ACHN (cell line): ENCODE data around the gene MAP3K15.
A peak's percentile ranks its signal among the peaks of the same experiment; 100 is the strongest.

Experiments
- DNase-seq: peaks from one replicate; pipeline ENCODE4 v3.0.0-alpha.2; 2015
- in situ Hi-C: cut with HindIII; loops from 2 replicates; pipeline ENCODE4 v1.10.0; 2017; ENCODE audit warnings: low sequenced_read_pairs, low pct_ligation_motif_present, low pct_unique_long_range_greater_than_20kb

MAP3K15 gene

DNA sequence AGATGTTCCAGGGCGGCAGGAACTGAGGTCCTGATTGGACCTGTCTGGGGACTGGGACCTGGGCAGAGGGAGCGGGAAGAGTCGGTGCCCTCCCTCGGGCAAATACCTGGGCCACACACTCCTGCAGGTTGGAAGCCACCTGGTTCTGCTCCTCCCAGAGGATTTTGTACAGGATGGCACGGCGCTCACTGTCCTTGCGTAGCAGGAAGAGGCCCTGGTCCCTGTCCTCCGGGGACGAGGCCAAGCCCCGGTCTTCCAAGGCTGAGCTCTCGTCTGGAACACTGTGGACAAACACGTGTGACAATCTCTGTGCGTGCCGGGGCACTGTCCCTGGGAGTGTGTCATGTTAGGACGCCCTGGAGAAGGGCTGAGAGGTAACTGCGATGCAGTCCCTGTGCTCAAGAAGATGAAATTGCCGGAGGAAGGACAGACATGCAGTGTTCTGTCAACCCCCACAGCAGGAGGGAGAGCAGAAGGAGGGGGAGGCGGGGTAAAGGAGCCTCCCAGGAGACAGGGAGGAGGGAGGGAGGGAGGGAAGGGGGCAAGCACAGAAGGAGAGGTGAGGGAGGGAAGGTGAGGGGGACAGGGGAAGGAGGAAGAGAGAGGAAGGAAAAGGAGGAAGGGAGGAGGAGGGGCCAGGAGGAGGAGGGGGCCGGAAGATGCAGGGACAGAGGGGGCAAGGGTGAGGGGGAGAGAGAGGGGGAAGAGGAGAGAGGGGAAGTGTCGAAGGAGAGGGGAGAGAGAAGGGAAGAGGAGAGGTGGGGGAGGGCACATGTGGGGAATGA is 142.6 kb downstream of the MAP3K15 start:
- no peak for DNase-seq
- in situ Hi-C loops: no loop called here

- peak; percentile 53 for DNase-seq
- in situ Hi-C loops: no loop called here
Measured at GRCh38 chrX:19372170-19372546, 143.2 kb downstream of the MAP3K15 start.

GRCh38 chrX:19370061-19370460 is 145.2 kb downstream of the MAP3K15 start:
- no peak for DNase-seq
- in situ Hi-C loops: no loop called here

- in situ Hi-C loops: no loop called here
- DNase-seq: no peak
Measured at GRCh38 chrX:19368576-19368975, 146.7 kb downstream of the MAP3K15 start.

DNA sequence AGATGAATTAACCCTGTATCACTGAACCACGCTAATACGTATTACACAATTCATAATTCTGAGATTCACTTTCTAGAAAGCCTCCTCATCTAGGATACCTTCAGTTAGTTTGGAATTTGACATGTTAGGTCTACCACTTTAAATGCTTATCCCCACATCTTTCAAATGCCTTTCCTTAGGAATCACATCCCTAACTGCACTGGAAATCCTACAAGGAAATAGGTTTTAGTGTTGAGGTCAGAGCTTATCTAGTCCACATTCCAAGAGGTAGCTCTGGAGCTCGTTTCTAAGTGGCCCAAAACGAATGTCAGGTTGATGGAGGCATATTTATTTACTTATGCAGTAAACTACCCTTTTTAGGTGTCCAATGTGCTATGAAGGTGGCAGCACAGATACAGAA is 153.6 kb downstream of the MAP3K15 start:
- no peak for DNase-seq
- in situ Hi-C loops: no loop called here

DNA sequence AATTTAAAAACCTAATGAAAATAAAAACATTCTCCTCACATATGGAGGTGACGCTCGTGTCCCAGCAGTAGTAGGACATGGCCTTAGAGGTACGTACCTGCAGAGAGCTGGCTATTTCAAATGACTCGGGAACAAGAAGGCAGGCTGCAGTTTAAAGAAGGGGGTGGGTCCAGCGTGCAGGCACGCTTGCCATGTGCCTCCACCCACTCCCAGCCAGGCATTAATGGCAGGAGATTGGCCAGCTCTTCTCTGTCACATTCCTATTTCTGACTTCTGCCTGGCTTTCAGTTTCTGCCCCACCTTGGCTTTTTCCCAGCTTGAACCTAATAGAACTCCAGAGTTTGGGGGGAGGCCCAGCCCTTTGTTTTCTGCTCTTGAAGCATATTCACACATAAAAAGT is 154.4 kb downstream of the MAP3K15 start:
- no peak for DNase-seq
- in situ Hi-C loops: no loop called here

- in situ Hi-C loops: no loop called here
- DNase-seq: no peak
Measured at GRCh38 chrX:19358521-19358920, 156.8 kb downstream of the MAP3K15 start.

DNA sequence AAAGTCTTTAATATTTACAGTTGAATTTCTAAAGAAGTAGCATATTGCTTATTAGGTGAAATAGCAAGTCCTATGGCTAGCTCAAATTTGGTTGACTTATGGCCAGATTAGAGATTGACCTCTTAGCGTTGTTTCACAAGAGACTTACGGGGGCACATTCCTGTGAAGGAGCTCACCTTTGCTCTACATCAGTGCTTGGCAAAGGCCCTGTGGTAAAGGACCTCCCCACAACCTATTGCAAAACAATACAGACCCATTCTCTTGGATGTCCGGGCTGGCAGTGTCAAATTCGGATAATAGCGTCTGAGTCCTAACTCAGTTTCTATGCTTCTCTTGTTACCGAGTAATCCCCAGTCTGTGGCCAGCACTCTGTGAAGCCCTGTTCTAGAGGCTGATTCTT is 160.7 kb downstream of the MAP3K15 start:
- in situ Hi-C loops: no loop called here
- DNase-seq: no peak

DNA sequence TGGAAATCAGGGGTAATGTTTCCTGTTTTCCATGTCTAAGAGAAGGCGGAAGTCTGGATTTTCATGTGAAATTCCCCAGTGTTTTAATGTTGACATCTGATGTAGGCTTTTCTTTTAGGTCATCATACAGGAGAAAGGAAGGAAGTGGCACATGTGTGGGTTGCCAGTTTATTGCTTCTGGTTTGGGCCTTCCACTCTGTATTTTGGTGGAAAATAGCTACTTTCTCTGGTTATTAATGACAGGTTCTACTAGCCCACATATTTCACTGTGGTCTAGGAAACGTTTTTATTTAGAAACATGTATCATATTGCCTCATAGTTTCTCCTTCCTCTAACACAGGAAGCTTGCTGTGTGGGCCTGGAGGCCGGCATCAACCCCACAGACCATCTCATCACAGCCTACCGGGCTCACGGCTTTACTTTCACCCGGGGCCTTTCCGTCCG is 164.3 kb downstream of the MAP3K15 start:
- in situ Hi-C loops: no loop called here
- no peak for DNase-seq

GRCh38 chrX:19349264-19349663 is 166.0 kb downstream of the MAP3K15 start:
- no peak for DNase-seq
- in situ Hi-C loops: no loop called here

- DNase-seq: no peak
- in situ Hi-C loops: no loop called here
Measured at GRCh38 chrX:19347916-19348315, 167.4 kb downstream of the MAP3K15 start.

- in situ Hi-C loops: no loop called here
- no peak for DNase-seq
Measured at GRCh38 chrX:19344661-19345060, 170.6 kb downstream of the MAP3K15 start.

GRCh38 chrX:19343535-19344408 is 171.5 kb downstream of the MAP3K15 start, which contains the start of gene PDHA1:
PDHA1 (plus strand) TSS chrX:19343927; CDS start chrX:19344038, 111 bp downstream.
- in situ Hi-C loops: no loop called here
- DNase-seq: peak; percentile 85

DNA sequence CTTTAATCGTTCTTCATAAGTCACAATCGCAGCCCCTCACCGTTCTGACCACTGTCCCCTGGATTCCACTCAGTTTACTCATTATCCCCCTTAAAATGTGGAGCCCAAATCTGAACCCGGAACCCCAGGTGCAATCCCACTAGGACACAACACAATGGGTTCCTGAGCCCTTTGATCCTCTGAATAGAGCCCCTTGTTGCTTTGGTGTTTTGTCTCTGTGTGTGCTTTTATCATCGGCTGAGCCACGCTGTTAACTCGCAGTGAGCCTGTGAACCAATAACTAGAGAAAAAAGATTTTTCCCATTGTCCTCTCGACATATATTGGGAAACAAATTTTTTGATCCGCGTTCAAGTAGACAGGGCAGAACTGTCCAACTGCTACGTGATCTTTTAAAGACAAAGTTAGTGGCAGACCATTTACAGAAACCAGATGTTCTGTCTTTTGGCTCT is 172.2 kb downstream of the MAP3K15 start:
- DNase-seq: no peak
- in situ Hi-C loops: no loop called here

DNA sequence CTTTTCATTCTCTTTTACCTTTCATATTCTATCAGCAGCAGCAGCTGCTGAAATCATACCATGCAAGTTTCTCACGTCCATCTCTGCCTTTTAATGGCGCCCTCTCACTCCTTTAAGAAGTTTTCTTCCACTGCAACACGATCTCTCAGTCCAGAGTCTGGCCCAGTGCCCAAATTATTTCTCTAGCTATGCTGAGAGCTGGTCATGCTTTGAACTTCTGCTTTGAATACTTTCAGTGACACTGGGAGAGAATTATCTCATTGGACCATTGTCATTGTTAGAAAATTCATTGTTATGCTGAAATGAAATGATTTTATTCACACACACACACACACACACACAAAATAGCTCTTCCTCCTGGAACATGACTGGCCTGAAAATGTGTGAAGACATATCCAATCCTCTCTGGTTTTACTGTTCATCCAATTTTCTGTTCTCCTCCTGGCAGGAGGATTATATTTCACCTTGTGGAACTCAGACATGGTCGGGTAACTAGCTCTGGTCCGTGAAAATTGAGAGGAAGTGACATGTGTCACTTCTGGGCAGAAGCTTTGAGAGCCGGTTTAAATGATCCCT is 172.9 kb downstream of the MAP3K15 start:
- in situ Hi-C loops: no loop called here
- no peak for DNase-seq

DNA sequence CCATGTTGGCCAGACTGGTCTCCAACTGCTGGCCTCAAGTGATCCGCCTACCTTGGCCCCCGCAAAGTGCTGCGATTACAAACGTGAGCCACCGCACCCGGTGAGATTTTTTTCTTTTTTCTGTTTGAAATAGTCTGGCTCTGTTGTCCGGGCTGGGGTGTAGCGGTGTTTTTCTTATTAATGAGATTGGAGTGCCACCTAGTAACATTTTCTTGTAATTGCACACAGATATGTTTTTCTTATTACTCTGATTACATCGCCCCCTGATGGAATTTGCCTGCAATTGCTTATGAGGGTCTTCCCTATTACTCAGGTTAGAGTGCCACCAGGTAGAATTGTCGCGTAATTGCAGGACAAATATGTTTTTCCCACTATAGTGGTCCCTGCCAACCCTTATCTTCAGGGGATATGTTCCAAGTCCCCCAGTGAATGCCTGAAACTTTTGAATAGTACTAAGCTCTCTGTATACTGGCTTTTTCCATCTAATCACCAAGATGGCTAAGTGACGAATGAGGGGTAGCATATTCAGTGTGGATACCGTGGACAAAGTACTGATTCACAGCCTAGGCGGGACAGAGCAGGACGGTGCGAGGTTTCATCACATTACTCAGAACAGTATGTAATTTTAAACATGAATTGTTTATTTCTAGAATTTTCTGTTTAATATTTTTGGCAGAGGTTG is 180.2 kb downstream of the MAP3K15 start:
- DNase-seq: peak; percentile 61
- in situ Hi-C loops: no loop called here

DNA sequence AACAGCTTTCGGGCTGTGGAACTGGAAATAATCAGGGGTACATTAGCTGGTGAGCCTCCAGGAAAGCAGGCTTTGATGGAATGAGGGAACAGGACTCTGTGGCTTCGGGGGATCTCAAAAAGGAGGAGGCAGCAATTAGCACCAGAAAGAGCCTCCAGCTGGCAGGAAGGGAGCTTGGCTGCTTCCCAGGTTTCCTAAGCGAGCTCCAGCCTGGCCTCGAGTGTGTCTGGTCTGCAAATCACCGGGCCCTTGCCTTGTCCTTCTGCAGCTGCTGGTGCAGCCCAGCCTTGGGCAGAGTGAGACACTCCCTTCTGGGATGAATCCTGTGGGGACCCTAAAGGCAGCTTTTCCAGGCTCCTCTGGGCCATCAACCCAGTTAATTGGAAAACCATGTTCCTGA is 182.3 kb downstream of the MAP3K15 start:
- no peak for DNase-seq
- in situ Hi-C loops: no loop called here

DNA sequence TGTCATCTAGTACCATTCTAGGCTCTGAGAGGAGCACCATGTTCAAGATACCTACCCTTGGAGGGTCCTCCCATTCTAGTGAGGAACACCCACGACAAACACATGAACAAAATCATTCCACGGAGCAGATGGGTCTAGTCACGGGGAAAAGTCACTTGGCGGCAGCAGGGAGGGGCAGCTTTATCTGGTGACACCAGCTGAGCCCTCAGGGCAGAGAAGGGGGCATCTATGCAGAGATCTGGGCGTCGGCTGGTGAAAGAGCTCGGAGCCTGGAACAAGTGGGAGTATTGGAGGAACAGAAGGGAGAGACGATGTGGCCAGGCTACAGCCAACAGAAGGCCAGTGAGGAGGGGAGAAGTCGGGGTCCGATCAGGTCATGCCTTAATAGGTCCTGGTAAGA is 183.5 kb downstream of the MAP3K15 start:
- DNase-seq: no peak
- in situ Hi-C loops: no loop called here

DNA sequence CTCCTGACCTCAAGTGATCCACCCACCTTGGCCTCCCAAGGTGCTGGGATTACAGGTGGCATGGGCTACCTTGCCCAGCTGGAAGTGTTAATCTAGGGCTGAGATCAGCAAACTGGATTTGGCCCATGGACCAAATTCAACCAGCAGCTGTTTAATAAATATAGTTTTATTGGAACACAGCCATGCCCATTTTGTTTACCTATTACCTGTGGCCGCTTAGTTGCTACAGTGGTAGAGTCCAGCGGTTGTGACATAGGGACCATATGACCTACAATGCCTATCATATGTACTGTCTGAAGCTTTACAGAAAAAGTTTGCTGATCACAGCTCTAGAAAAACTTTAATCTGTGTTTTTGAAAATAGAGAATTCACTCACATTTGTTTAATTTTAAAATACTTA is 188.7 kb downstream of the MAP3K15 start:
- in situ Hi-C loops: no loop called here

More for the DNA sequence above, 188.7 kb downstream of the MAP3K15 start:
- DNase-seq: no peak
